GM12878 (cell line): ENCODE results near the gene PRKCE. TPM values are rescaled to one million over a fixed set of nuclear protein-coding genes. Genes with fewer than 3 reads are reported as not detected.

Experiments used
- ATAC-seq: fragments of 200-7000 bp; cut with Tn5 transposase; 3 replicates; pipeline ENCODE4 v1.9.1; 2020; ENCODE audit warnings: mild to moderate bottlenecking, moderate library complexity
- BruUV-seq: library from RNA; stranded (reverse); fragments of 400-500 nt; replicated peaks from 2 replicates; lab custom pipeline; 2021; lab: Mats Ljungman, UMichigan
- CTCF ChIA-PET: fragments of 300-600 bp; sonication (Branson Sonifier 250); formaldehyde crosslinking; extraction: SDS; loops from one replicate; lab custom pipeline; 2021; ENCODE audit warnings: inconsistent platforms; lab: Yijun Ruan, JAX
- POLR2A ChIA-PET: fragments of 350-600 bp; formaldehyde crosslinking; extraction: SDS; loops from one replicate; lab custom pipeline; 2021; ENCODE audit warnings: inconsistent platforms; lab: Charles Lee
- RAD21 ChIA-PET: fragments of 300-600 bp; sonication (Branson Sonifier 250); formaldehyde crosslinking; loops from one replicate; lab custom pipeline; 2023; ENCODE audit warnings: antibody characterized with exemption; ENCODE audit not compliant: unreplicated experiment; lab: Charles Lee
- SMC1A ChIA-PET: fragments of 300-600 bp; sonication (Branson Sonifier 250); formaldehyde crosslinking; loops from one replicate; lab custom pipeline; 2023; ENCODE audit not compliant: unreplicated experiment, uncharacterized antibody; lab: Charles Lee
- DNase-seq: peaks from one replicate; pipeline ENCODE4 v3.0.0-alpha.2; 2011; ENCODE audit warnings: low read depth, low spot score
- FAIRE-seq: peaks from 3 replicates; lab custom pipeline; 2011; peaks lifted over from hg19 to GRCh38; lab: Jason Lieb, UNC
- H2AFZ ChIP-seq: 2 replicates; pipeline ENCODE4 v1.6.0; 2011; ENCODE audit warnings: low read depth, low read length, control low read depth; ENCODE audit not compliant: control insufficient read depth
- H3K27ac ChIP-seq: 2 replicates; pipeline ENCODE4 v1.5.1; 2011; ENCODE audit warnings: control low read depth; ENCODE audit not compliant: control insufficient read depth, insufficient read depth
- H3K27me3 ChIP-seq, 2 experiments: replicated peaks in 1 of 2; 2 replicates each; pipeline versions ENCODE4 v1.6.0 to v1.6.1; 2011; ENCODE audit warnings: low read length in 1 of 2; ENCODE audit not compliant: control insufficient read depth in 2 of 2, insufficient read depth in 2 of 2
- H3K36me3 ChIP-seq, 2 experiments: 2 replicates each; pipeline ENCODE4 v1.5.1; 2011; ENCODE audit warnings: low read length in 1 of 2; ENCODE audit not compliant: control insufficient read depth in 2 of 2, insufficient read depth in 2 of 2
- H3K4me1 ChIP-seq: 2 replicates; pipeline ENCODE4 v1.6.1; 2011; ENCODE audit warnings: mild to moderate bottlenecking, low read length, moderate library complexity, mixed read lengths; ENCODE audit not compliant: control insufficient read depth, insufficient read depth
- H3K4me2 ChIP-seq: 2 replicates; pipeline ENCODE4 v1.6.0; 2011; ENCODE audit warnings: control low read depth; ENCODE audit not compliant: control insufficient read depth, insufficient read depth
- H3K4me3 ChIP-seq: fragments of 200-600 bp; sonication (generic); 2 replicates; pipeline ENCODE4 v1.5.1; 2016
- H3K79me2 ChIP-seq: 2 replicates; pipeline ENCODE4 v1.6.0; 2011; ENCODE audit warnings: low read length; ENCODE audit not compliant: control insufficient read depth, insufficient read depth
- H3K9ac ChIP-seq: 2 replicates; pipeline ENCODE4 v1.8.0; 2011; ENCODE audit warnings: low read length, control low read depth, mixed read lengths; ENCODE audit not compliant: control insufficient read depth, insufficient read depth
- H3K9me3 ChIP-seq: replicated peaks from 3 replicates; pipeline ENCODE4 v1.5.1; 2011; ENCODE audit warnings: mild to moderate bottlenecking, low read length; ENCODE audit not compliant: control insufficient read depth, insufficient read depth
- H4K20me1 ChIP-seq: 2 replicates; pipeline ENCODE4 v1.6.0; 2011; ENCODE audit not compliant: control insufficient read depth, insufficient read depth
- BRCA1 ChIP-seq: IDR thresholded peaks from 2 replicates; pipeline ENCODE4 v1.6.1; 2011; ENCODE audit warnings: low read depth, low read length, improper control_type of control experiment
- CHD1 ChIP-seq: IDR thresholded peaks from 2 replicates; pipeline ENCODE4 v1.6.1; 2012; ENCODE audit warnings: low read depth, low read length, improper control_type of control experiment
- HCFC1 ChIP-seq: fragments of 150-350 bp; IDR thresholded peaks from 2 replicates; pipeline ENCODE4 v1.6.1; 2014; ENCODE audit warnings: low read length
- HSF1 ChIP-seq: fragments of 150-350 bp; IDR thresholded peaks from 2 replicates; pipeline ENCODE4 v1.6.1; 2014; ENCODE audit warnings: mild to moderate bottlenecking, low read depth, low read length
- IRF4 ChIP-seq: IDR thresholded peaks from 2 replicates; pipeline ENCODE4 v1.6.1; 2011; ENCODE audit warnings: low read depth, low read length
- LARP7 ChIP-seq: fragments of 450-650 bp; IDR thresholded peaks from 2 replicates; pipeline ENCODE4 v1.6.1; 2017; ENCODE audit warnings: mild to moderate bottlenecking
- MLLT1 ChIP-seq: fragments of 450-650 bp; IDR thresholded peaks from 2 replicates; pipeline ENCODE4 v1.6.1; 2016; ENCODE audit warnings: mild to moderate bottlenecking
- MYB ChIP-seq: fragments of 150-350 bp; IDR thresholded peaks from 2 replicates; pipeline ENCODE4 v1.6.1; 2014; ENCODE audit warnings: mild to moderate bottlenecking, low read depth, low read length, borderline replicate concordance
- NKRF ChIP-seq: fragments of 450-650 bp; conservative IDR thresholded peaks from 2 replicates; pipeline ENCODE4 v1.6.1; 2017; ENCODE audit warnings: mild to moderate bottlenecking, moderate library complexity
- RBBP5 ChIP-seq: fragments of 200-600 bp; sonication (generic); conservative IDR thresholded peaks from 2 replicates; pipeline ENCODE4 v1.6.1; 2016
- RCOR1 ChIP-seq: conservative IDR thresholded peaks from 2 replicates; pipeline ENCODE4 v1.6.1; 2012; ENCODE audit warnings: low read depth, low read length, improper control_type of control experiment
- SMAD5 ChIP-seq: IDR thresholded peaks from 2 replicates; pipeline ENCODE4 v1.6.1; 2016; ENCODE audit warnings: antibody characterized with exemption, low read depth
- SRF ChIP-seq, 2 experiments: IDR thresholded peaks; 2 replicates each; pipeline ENCODE4 v1.6.1; 2011; ENCODE audit warnings: low read depth in 2 of 2, low read length in 2 of 2, mild to moderate bottlenecking in 1 of 2, moderate library complexity in 1 of 2
- TCF12 ChIP-seq: IDR thresholded peaks from 2 replicates; pipeline ENCODE4 v1.6.1; 2011; ENCODE audit warnings: low read depth, mild to moderate bottlenecking, low read length
- YY1 ChIP-seq: IDR thresholded peaks from 2 replicates; pipeline ENCODE4 v1.6.1; 2011; ENCODE audit warnings: low read depth, mild to moderate bottlenecking, low read length
- ZBTB4 ChIP-seq: fragments of 450-650 bp; formaldehyde crosslinking; IDR thresholded peaks from 2 replicates; pipeline ENCODE4 v1.4.0; 2022; ENCODE audit warnings: mild to moderate bottlenecking, moderate library complexity
- WGBS: methylation state at CpG from one replicate; pipeline ENCODE4 v1.1.6; 2016; ENCODE audit warnings: low lambda C conversion rate; ENCODE audit not compliant: insufficient replicate concordance, insufficient coverage; ENCODE audit errors: missing lambda C conversion rate; 5-methylcytosine and 5-hydroxymethylcytosine counted together
- in situ Hi-C: fragments of 300-500 bp; cut with MboI; formaldehyde crosslinking; loops from 9 replicates; pipeline ENCODE4 v1.14.3; 2018; ENCODE audit warnings: mixed read lengths
- intact Hi-C: fragments of 100-400 bp; cut with micrococcal nuclease; formaldehyde crosslinking; loops from one replicate; pipeline ENCODE4 v1.14.2; 2022; ENCODE audit not compliant: unreplicated experiment
- polyA plus RNA-seq, 11 experiments: library from polyadenylated mRNA; depleted of rRNA in 4 of 11; unstranded in 6 of 11; stranded (reverse) in 5 of 11; fragments of >200 nt; fragmentation: Nextera tagmentation in 4 of 11; fragmentation: Illumina TruSeq in 1 of 11; extraction: Ambion mirVana in 4 of 11; extraction: Trizol in 1 of 11; gene quantifications; 1 replicate in 1 of 11; 2 replicates in 10 of 11; pipeline versions ENCODE4 v1.2.1 to v1.2.3, GENCODE V29; 2011 to 2016; ENCODE audit warnings: inconsistent platforms in 2 of 11, missing spikeins in 2 of 11, low read depth in 1 of 11
- total RNA-seq, 4 experiments: library from RNA; depleted of rRNA in 3 of 4; stranded (reverse); fragments of >200 nt in 3 of 4; fragmentation: Illumina TruSeq in 1 of 4; extraction: Trizol in 1 of 4; gene quantifications; 2 replicates each; pipeline versions ENCODE4 v1.2.1 to v1.2.3, GENCODE V29; 2013 to 2021

The PRKCE gene
- total and polyA plus RNA-seq, 10 of the 15 experiments (the other 5 are each of a cell fraction or from before 2014, with no cell fraction given): 2.6 to 28.2 (median 11.3) TPM

GRCh38 chr2:45978302-45978859 lies 326.9 kb downstream of the PRKCE start (continued):
- no peak for TF ChIP-seq HSF1
- no peak for TF ChIP-seq SRF (IDR thresholded peaks at IDR 0.05; ENCODE audit: low read depth in 2 of 2, low read length in 2 of 2)
- no peak for TF ChIP-seq RBBP5
- TF ChIP-seq CHD1: no peak

GRCh38 chr2:45979065-45979464 lies 327.6 kb downstream of the PRKCE start:
- H3K4me2 ChIP-seq: no peak overlapping the region
- FAIRE-seq (no peak), DNase-seq (no peak), ATAC-seq (no peak)
- H3K9ac ChIP-seq: no peak overlapping the region
- H3K4me3 ChIP-seq: no peak overlapping the region
- in situ Hi-C loops (no loop called here), intact Hi-C loops (no loop called here)
- no peaks in the 10 kb centered on the region for H3K9me3 ChIP-seq
- BruUV-seq: no TSS peak
- no peaks in the 10 kb centered on the region for H3K27me3 ChIP-seq
- ChIA-PET CTCF (interaction anchor here (0.5 kb wide), 1 partner anchor 58 kb away, joined by 3 read pairs; no protein-coding TSS in a partner anchor), RAD21 (no interaction called here), POLR2A (no interaction called here), SMC1A (interaction anchor here (1.0 kb wide), 1 partner anchor 10 kb away, joined by 3 read pairs; no protein-coding TSS in a partner anchor)
- no peak overlapping the region for H3K27ac ChIP-seq
- peaks cover 18% of the 10 kb centered on the region for H3K4me1 ChIP-seq
- no peaks in the 10 kb centered on the region for H3K79me2 ChIP-seq
- 86% methylated on average over 4 of the region's 4 CpGs for WGBS
- H2AFZ ChIP-seq: no peak overlapping the region
- peaks cover 2 to 4% of the 10 kb centered on the region in 2 experiments; a peak in 2 of 4 replicates for H3K36me3 ChIP-seq
- no peaks in the 10 kb centered on the region for H4K20me1 ChIP-seq
- no peak for TF ChIP-seq HCFC1
- TF ChIP-seq RCOR1: no peak
- TF ChIP-seq BRCA1: no peak
- TF ChIP-seq YY1: no peak
- no peak for TF ChIP-seq MYB
- no peak for TF ChIP-seq SMAD5
- TF ChIP-seq MLLT1: no peak
- no peak for TF ChIP-seq NKRF
- TF ChIP-seq TCF12: no peak
- TF ChIP-seq LARP7: no peak
- TF ChIP-seq ZBTB4: no peak
- TF ChIP-seq IRF4: no peak
